B cell (primary cell): ENCODE data around the gene HNRNPAB.

Experiments used
- EZH2 ChIP-seq: IDR thresholded peaks from 2 replicates; pipeline ENCODE4 v1.6.1; 2012; ENCODE audit warnings: borderline replicate concordance, low read depth, mild to moderate bottlenecking, moderate library complexity, low read length; ENCODE audit not compliant: insufficient read depth, poor library complexity, severe bottlenecking
- TF ChIP-seq, protein P1 (sequence below): fragments of 200-600 bp; IDR thresholded peaks from one replicate; pipeline ENCODE4 v1.8.0; 2022; ENCODE audit warnings: antibody characterized with exemption, mild to moderate bottlenecking

DNA sequence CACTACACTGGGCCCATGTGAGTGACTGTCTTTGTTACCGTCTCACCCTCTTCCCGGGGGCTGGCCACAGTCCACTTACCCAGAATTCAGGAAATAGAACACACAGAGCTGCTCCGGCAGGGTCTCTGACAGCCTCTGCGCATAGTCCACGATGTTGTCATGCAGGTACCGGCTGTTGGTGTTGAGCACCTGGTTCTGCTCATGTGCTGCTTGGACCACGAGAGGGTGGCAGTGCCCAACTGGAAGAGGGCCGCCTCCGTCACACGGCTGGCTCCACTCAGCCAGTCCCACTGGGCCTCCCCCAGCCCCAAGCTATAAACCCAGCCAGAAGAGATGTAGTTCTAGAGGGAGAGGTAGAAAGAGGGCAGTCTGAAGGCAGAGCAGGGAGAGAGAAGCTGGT lies 25.5 kb downstream of the HNRNPAB start:
- TF ChIP-seq, protein P1, sequence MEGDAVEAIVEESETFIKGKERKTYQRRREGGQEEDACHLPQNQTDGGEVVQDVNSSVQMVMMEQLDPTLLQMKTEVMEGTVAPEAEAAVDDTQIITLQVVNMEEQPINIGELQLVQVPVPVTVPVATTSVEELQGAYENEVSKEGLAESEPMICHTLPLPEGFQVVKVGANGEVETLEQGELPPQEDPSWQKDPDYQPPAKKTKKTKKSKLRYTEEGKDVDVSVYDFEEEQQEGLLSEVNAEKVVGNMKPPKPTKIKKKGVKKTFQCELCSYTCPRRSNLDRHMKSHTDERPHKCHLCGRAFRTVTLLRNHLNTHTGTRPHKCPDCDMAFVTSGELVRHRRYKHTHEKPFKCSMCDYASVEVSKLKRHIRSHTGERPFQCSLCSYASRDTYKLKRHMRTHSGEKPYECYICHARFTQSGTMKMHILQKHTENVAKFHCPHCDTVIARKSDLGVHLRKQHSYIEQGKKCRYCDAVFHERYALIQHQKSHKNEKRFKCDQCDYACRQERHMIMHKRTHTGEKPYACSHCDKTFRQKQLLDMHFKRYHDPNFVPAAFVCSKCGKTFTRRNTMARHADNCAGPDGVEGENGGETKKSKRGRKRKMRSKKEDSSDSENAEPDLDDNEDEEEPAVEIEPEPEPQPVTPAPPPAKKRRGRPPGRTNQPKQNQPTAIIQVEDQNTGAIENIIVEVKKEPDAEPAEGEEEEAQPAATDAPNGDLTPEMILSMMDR, result no peak
- no peak for TF ChIP-seq EZH2
